ENCODE results near the gene FAM43A. TPM values are rescaled to one million over a fixed set of nuclear protein-coding genes. Genes with fewer than 3 reads are reported as not detected.
A peak's percentile ranks its signal among the peaks of the same experiment; 100 is the strongest.

Gene FAM43A
- total RNA-seq, 1 donor from 2014 or later: 0.30 TPM

- peak; percentile 26 for DNase-seq (ENCODE audit: low read depth)
Observed at GRCh38 chr3:194711286-194711685, 25.6 kb downstream of the FAM43A start.

GRCh38 chr3:194711913-194712312 is 26.2 kb downstream of the FAM43A start:
- DNase-seq (ENCODE audit: low read depth): peak; percentile 99

- no peak for DNase-seq (ENCODE audit: low read depth)
Observed at GRCh38 chr3:194713299-194714136, 27.8 kb downstream of the FAM43A start.

- no peak for DNase-seq (ENCODE audit: low read depth)
Observed at GRCh38 chr3:194714137-194714455, 28.4 kb downstream of the FAM43A start.

- no peak for DNase-seq (ENCODE audit: low read depth)
Observed at GRCh38 chr3:194714564-194714963, 28.9 kb downstream of the FAM43A start.

GRCh38 chr3:194715022-194715800 is 29.5 kb downstream of the FAM43A start:
- DNase-seq (ENCODE audit: low read depth): no peak

- DNase-seq (ENCODE audit: low read depth): no peak
Observed at GRCh38 chr3:194718079-194718478, 32.4 kb downstream of the FAM43A start.

- no peak for DNase-seq (ENCODE audit: low read depth)
Observed at GRCh38 chr3:194720048-194720447, 34.4 kb downstream of the FAM43A start.

- no peak for DNase-seq (ENCODE audit: low read depth)
Observed at GRCh38 chr3:194723846-194724618, 38.3 kb downstream of the FAM43A start.

GRCh38 chr3:194725346-194725745 is 39.7 kb downstream of the FAM43A start:
- DNase-seq (ENCODE audit: low read depth): no peak

- no peak for DNase-seq (ENCODE audit: low read depth)
Observed at GRCh38 chr3:194727435-194728128, 41.9 kb downstream of the FAM43A start.

- DNase-seq (ENCODE audit: low read depth): no peak
Observed at GRCh38 chr3:194728986-194729385, 43.3 kb downstream of the FAM43A start.

GRCh38 chr3:194730365-194730764 is 44.7 kb downstream of the FAM43A start:
- DNase-seq (ENCODE audit: low read depth): peak; percentile 85

GRCh38 chr3:194731506-194732073 is 45.9 kb downstream of the FAM43A start:
- no peak for DNase-seq (ENCODE audit: low read depth)

GRCh38 chr3:194732617-194733016 is 46.9 kb downstream of the FAM43A start:
- no peak for DNase-seq (ENCODE audit: low read depth)

GRCh38 chr3:194736277-194736895 is 50.7 kb downstream of the FAM43A start:
- DNase-seq (ENCODE audit: low read depth): no peak

GRCh38 chr3:194736896-194737600 is 51.4 kb downstream of the FAM43A start:
- DNase-seq (ENCODE audit: low read depth): no peak
